Thoracic aorta (tissue), 2 donors: ENCODE data around the gene FZD4. TPM values are rescaled to one million over a fixed set of nuclear protein-coding genes. Genes with fewer than 3 reads are reported as not detected.
"Not testable (repeated sequence)": the region's sequence is repeated elsewhere in the genome, so short reads cannot be mapped to it uniquely, and the experiment has no call there.

Experiments used
- ATAC-seq: fragments of 150-250 bp; one replicate; pipeline ENCODE4 v1.8.0; 2017; ENCODE audit warnings: low read depth; ENCODE audit not compliant: insufficient number of reproducible peaks, low FRiP score
- DNase-seq: peaks from one replicate; pipeline ENCODE4 v3.0.0-alpha.2; 2020; ENCODE audit warnings: low spot score
- H3K27ac ChIP-seq, 2 donors: fragments of 200-600 bp; sonication (generic); 1 replicate in 1 of 2; 2 replicates in 1 of 2; pipeline ENCODE4 v1.5.1; 2016; ENCODE audit warnings: mild to moderate bottlenecking in 2 of 2, moderate library complexity in 2 of 2
- H3K27me3 ChIP-seq: fragments of 200-600 bp; sonication (generic); replicated peaks from 2 replicates; pipeline ENCODE4 v1.6.0; 2016; ENCODE audit warnings: mild to moderate bottlenecking; ENCODE audit not compliant: insufficient read depth
- H3K36me3 ChIP-seq: fragments of 200-600 bp; sonication (generic); one replicate; pipeline ENCODE4 v1.5.1; 2016
- H3K4me1 ChIP-seq, 2 donors: fragments of 200-600 bp; sonication (generic); 1 replicate in 1 of 2; 2 replicates in 1 of 2; pipeline versions ENCODE4 v1.5.1 to v1.6.0; 2016; ENCODE audit warnings: low read depth in 2 of 2, mild to moderate bottlenecking in 1 of 2; ENCODE audit not compliant: control insufficient read depth in 1 of 2
- H3K4me3 ChIP-seq: fragments of 200-600 bp; sonication (generic); 2 replicates; pipeline ENCODE4 v1.5.1; 2016; ENCODE audit warnings: mild to moderate bottlenecking
- H3K9me3 ChIP-seq: fragments of 200-600 bp; sonication (generic); 2 replicates; pipeline ENCODE4 v1.5.1; 2016
- total RNA-seq, 2 donors: library from RNA; depleted of rRNA; stranded (reverse); fragments of >200 nt; gene quantifications; one replicate each; pipeline versions ENCODE4 v1.1.0 to v1.2.3, GENCODE V29; 2016
- TF ChIP-seq, protein P1 (sequence below): fragments of 200-600 bp; sonication (generic); IDR thresholded peaks from one replicate; pipeline ENCODE4 v1.5.1; 2019; ENCODE audit warnings: antibody characterized with exemption

The FZD4 gene
- total RNA-seq, 2 donors from 2014 or later, result 75.2 to 104 TPM

DNA sequence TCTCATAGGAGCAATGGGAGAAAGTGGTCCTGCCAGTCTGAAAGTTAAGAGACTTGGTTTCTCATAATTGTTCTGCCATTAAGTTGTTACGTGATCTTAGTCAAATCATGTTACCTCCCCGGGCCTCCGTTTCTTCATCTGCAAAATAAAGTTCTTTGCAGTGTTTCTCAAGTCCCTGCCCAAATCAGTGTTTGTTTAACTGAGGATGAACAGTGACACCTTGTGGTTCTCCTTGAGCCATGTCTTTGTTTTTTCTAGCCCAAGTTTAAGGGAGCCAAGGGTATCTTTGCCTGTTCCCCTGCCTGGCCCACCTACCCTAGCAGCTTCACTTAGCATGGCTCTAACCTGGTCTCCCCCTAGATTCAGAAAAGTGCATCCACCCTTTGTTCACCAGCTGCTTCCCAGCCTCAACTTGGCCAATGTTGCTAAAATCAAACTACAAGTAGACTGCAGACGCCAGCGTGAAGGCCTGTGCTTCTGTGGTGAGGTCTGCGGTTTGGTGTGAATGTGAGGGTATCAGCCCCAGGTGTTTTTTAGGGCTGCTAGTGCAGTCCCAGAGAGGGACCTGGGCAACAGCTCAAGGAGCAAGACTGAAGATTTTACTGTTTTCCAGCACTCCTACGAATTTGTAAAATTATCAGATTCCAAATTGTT, 35.5 kb downstream of the FZD4 start:
- H3K27ac ChIP-seq, result peak overlapping the region; percentile 88 to 91
- ATAC-seq (peak; percentile 42), DNase-seq (no peak)
- peaks cover 39 to 91% of the 10 kb centered on the region in 2 donors for H3K4me1 ChIP-seq
- no peak overlapping the region for H3K4me3 ChIP-seq
- H3K36me3 ChIP-seq, result no peaks in the 10 kb centered on the region
- TF ChIP-seq, protein P1, sequence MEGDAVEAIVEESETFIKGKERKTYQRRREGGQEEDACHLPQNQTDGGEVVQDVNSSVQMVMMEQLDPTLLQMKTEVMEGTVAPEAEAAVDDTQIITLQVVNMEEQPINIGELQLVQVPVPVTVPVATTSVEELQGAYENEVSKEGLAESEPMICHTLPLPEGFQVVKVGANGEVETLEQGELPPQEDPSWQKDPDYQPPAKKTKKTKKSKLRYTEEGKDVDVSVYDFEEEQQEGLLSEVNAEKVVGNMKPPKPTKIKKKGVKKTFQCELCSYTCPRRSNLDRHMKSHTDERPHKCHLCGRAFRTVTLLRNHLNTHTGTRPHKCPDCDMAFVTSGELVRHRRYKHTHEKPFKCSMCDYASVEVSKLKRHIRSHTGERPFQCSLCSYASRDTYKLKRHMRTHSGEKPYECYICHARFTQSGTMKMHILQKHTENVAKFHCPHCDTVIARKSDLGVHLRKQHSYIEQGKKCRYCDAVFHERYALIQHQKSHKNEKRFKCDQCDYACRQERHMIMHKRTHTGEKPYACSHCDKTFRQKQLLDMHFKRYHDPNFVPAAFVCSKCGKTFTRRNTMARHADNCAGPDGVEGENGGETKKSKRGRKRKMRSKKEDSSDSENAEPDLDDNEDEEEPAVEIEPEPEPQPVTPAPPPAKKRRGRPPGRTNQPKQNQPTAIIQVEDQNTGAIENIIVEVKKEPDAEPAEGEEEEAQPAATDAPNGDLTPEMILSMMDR, result peak; percentile 51
- H3K27me3 ChIP-seq, result no peaks in the 10 kb centered on the region
- no peaks in the 10 kb centered on the region for H3K9me3 ChIP-seq

GRCh38 chr11:86918973-86919372, 36.2 kb downstream of the FZD4 start:
- no peak overlapping the region for H3K4me3 ChIP-seq
- H3K27ac ChIP-seq, result peak overlapping the region; percentile 88 to 91
- H3K36me3 ChIP-seq, result no peaks in the 10 kb centered on the region
- H3K4me1 ChIP-seq, result peaks cover 39 to 88% of the 10 kb centered on the region in 2 donors
- TF ChIP-seq, protein P1, result no peak
- ATAC-seq (no peak), DNase-seq (no peak)
- H3K27me3 ChIP-seq, result no peaks in the 10 kb centered on the region
- H3K9me3 ChIP-seq, result no peaks in the 10 kb centered on the region

DNA sequence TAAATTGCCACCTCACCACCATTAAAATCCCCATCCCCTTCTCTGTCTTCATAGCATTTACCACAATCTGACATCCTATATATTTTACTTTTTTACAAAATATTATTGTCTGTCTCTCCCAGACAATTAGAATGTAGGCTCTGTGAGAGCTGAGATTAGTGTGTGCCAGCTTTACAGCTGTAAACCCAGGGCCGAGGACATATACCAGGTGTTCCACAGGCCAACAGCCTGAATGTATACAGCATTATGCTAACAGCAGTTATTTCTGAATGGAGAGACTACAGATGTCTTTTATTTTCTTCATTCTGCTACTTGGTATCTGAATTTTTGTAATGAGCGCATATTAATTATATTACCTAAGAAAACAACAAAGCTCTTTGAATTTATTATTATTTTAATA, 36.7 kb downstream of the FZD4 start:
- TF ChIP-seq, protein P1, result no peak
- Histone ChIP-seq H3K36me3 (no peaks in the 10 kb centered on the region), H3K4me1 (peaks cover 36 to 83% of the 10 kb centered on the region in 2 donors), H3K27me3 (no peaks in the 10 kb centered on the region), H3K4me3 (no peak overlapping the region), H3K27ac (peak overlapping the region; percentile 88 to 91), H3K9me3 (no peaks in the 10 kb centered on the region)
- no peak for ATAC-seq
- no peak for DNase-seq

GRCh38 chr11:86917589-86917988, 37.6 kb downstream of the FZD4 start:
- TF ChIP-seq, protein P1, result no peak
- peak overlapping the region; percentile 88 to 91 for H3K27ac ChIP-seq
- H3K4me1 ChIP-seq, result peaks cover 36 to 77% of the 10 kb centered on the region in 2 donors

DNA sequence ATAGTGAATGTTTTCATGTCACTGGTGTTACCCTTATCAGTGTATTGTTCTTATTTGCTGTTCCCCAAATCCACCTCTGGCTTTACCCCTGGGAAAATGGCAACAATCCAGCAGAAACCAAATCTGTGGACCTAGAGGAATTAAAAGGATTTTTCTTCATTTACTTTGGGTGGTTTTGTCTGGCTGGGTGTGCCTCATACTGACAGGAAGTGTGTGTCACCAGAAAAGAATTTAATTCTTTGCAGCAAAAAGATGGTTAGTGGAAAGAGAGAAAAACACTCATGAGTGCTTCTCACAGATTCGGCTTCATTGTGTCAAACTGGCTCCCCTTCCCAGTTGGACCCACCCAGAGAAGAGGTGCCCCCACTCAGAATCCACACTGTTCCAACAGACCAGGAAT, 38.9 kb downstream of the FZD4 start:
- TF ChIP-seq, protein P1, result no peak
- Histone ChIP-seq H3K9me3 (no peaks in the 10 kb centered on the region), H3K4me3 (no peak overlapping the region), H3K27me3 (no peaks in the 10 kb centered on the region), H3K4me1 (peaks cover 27 to 65% of the 10 kb centered on the region in 2 donors), H3K36me3 (no peaks in the 10 kb centered on the region), H3K27ac (peak overlapping the region; percentile 88 to 91)
- ATAC-seq (peak; percentile 73), DNase-seq (no peak)

More at GRCh38 chr11:86917589-86917988, 37.6 kb downstream of the FZD4 start:
- Histone ChIP-seq H3K27me3 (no peaks in the 10 kb centered on the region), H3K9me3 (no peaks in the 10 kb centered on the region), H3K36me3 (no peaks in the 10 kb centered on the region), H3K4me3 (no peak overlapping the region)
- ATAC-seq (no peak), DNase-seq (no peak)

DNA sequence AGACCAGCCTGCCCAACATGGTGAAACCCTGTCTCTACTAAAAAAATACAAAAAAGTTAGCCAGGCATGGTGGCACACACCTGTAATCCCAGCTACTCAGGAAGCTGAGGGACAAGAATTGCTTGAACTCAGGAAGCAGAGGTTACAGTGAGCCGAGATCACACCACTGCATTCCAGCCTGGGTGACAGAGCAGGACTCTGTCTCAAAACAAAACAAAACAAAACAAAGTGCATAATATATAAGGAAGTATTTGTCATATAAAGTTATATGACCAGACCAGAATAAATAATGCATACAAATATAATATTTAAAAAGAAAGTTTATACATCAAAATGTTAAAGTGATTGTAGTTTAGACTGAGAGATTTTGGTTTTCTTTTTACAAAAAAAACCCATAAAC, 39.3 kb downstream of the FZD4 start:
- not testable (repeated sequence) for H3K27me3 ChIP-seq, DNase-seq, H3K9me3 ChIP-seq, ATAC-seq, H3K4me3 ChIP-seq, H3K36me3 ChIP-seq
- Histone ChIP-seq H3K27ac (peak overlapping the region; percentile 88 to 91), H3K4me1 (peaks cover 27 to 61% of the 10 kb centered on the region in 2 donors)
